Psoas muscle (tissue), 8 donors: ENCODE measurements around the gene MBTD1. TPM values are rescaled to one million over a fixed set of nuclear protein-coding genes. Genes with fewer than 3 reads are reported as not detected.

Experiments used
- ATAC-seq, 4 donors: fragments of 200-7000 bp; cut with Tn5 transposase; one replicate each; pipeline ENCODE4 v1.9.1; 2020; ENCODE audit warnings: moderate library complexity in 3 of 4, mild to moderate bottlenecking in 2 of 4
- DNase-seq, 2 donors: peaks; one replicate each; pipeline ENCODE4 v3.0.0-alpha.2; 2020
- H3K27ac ChIP-seq: fragments of 200-600 bp; one replicate; pipeline ENCODE4 v1.8.0; 2022
- H3K27me3 ChIP-seq, 3 donors: fragments of 200-600 bp in 1 of 3; one replicate each; pipeline versions ENCODE4 v1.6.1 to v1.8.0; 2013 to 2022; ENCODE audit warnings: low read length in 2 of 3, mild to moderate bottlenecking in 2 of 3, moderate library complexity in 1 of 3; ENCODE audit not compliant: insufficient read depth in 3 of 3
- H3K36me3 ChIP-seq, 2 donors: fragments of 200-600 bp in 1 of 2; one replicate each; pipeline versions ENCODE4 v1.6.1 to v1.8.0; 2013 to 2022; ENCODE audit warnings: low read depth in 1 of 2, mild to moderate bottlenecking in 1 of 2, moderate library complexity in 1 of 2; ENCODE audit not compliant: insufficient read depth in 1 of 2
- H3K4me1 ChIP-seq: fragments of 200-600 bp; one replicate; pipeline ENCODE4 v1.8.0; 2022
- H3K4me3 ChIP-seq: fragments of 200-600 bp; one replicate; pipeline ENCODE4 v1.8.0; 2022; ENCODE audit warnings: mild to moderate bottlenecking
- H3K9me3 ChIP-seq: fragments of 200-600 bp; one replicate; pipeline ENCODE4 v1.8.0; 2022
- WGBS, 3 donors: extraction: QIAGEN DNeasy Blood & Tissue Kit; methylation state at CpG; one replicate each; pipeline versions ENCODE4 v1.1.6 to v1.1.7; 2013; 5-methylcytosine and 5-hydroxymethylcytosine counted together
- intact Hi-C, 2 donors: fragments of 100-400 bp; cut with DNase I; formaldehyde crosslinking; loops; one replicate each; pipeline versions ENCODE4 v1.11.0 to v1.14.2; 2022
- polyA plus RNA-seq, 3 donors: library from polyadenylated mRNA; stranded (reverse); fragments of 200-250 nt; gene quantifications; one replicate each; pipeline ENCODE4 v1.2.3, GENCODE V29; 2013
- total RNA-seq, 4 donors: library from RNA; stranded (reverse); fragmentation: NEBNext Ultra II Directional in 2 of 4; extraction: Animal tissue kit (Norgen Biotek cat#: 25700) in 2 of 4; gene quantifications; one replicate each; pipeline versions ENCODE4 v1.2.1 to v1.2.4, GENCODE V29; 2021 to 2023
- TF ChIP-seq, protein P1 (sequence below): fragments of 200-600 bp; IDR thresholded peaks from one replicate; pipeline ENCODE4 v1.8.0; 2022; ENCODE audit warnings: antibody characterized with exemption
- donor health status: healthy with polysubstance abuse.
- donor health status: DM: no; HTN: no; CAD: no; lungs with moderate emphysema.
- donor health status: Bipolar disorder and iron deficiency.
- donor health status: healthy.
- donor health status: DM: yes; HTN: yes; CAD: no.
- donor health status: DM: no; HTN: no; CAD: no.
- donor health status: DM: no; HTN: no; CAD: no.
- donor health status: DM: yes; HTN: yes; CAD: no.

Gene MBTD1
- total and polyA plus RNA-seq, 7 donors: 2.7 to 7.2 (median 5.7) TPM

DNA sequence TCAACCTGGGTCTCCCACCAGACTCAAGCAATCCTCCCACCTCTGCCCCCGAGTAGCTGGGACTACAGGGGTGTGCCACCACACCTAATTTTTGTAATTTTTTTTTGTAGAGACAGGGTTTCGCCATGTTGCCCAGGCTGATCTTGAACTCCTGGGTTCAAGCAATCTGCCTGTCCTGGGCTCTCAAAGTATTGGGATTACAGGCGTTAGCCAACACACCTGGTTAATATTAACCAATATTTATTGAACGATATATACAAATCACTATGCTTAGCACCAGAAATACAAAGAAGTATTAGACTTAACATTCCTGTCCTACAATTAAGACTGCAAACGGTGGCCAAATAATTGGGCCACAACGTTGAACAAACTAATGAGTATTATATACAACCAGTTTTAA lies 4.2 kb downstream of the MBTD1 start:
- no peak for ATAC-seq
- intact Hi-C loops: no loop called here
- H3K36me3 ChIP-seq: peaks cover 0 to 65% of the 10 kb centered on the region in 2 donors

DNA sequence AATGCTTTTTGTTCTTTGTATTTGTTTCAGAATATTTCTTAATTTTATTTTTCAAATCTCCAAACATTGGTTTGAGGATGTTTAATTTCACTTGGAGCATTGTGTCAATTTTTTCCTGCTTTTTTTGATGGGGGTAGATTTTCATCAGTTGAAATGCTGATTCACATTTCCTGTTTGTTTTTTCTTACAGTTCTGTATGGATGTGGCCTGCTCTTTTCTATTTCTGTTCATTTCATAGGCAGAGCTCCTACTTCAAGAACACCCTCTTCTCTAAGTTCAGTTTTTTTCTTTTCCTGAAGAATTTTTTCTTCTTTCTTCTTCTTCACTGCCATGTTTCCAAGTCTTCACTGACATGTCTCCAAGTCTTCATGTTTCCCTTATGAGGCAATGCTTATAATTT lies 8.8 kb downstream of the MBTD1 start:
- no peak for ATAC-seq
- intact Hi-C loops: no loop called here

More for the DNA sequence above, 4.2 kb downstream of the MBTD1 start:
- H3K27me3 ChIP-seq: no peaks in the 10 kb centered on the region
- WGBS, 3 donors: 85 to 93% (median 88%) methylated on average over 6 of the region's 6 CpGs
- H3K4me1 ChIP-seq: peaks cover 28% of the 10 kb centered on the region
- no peak overlapping the region for H3K27ac ChIP-seq
- TF ChIP-seq, protein P1, sequence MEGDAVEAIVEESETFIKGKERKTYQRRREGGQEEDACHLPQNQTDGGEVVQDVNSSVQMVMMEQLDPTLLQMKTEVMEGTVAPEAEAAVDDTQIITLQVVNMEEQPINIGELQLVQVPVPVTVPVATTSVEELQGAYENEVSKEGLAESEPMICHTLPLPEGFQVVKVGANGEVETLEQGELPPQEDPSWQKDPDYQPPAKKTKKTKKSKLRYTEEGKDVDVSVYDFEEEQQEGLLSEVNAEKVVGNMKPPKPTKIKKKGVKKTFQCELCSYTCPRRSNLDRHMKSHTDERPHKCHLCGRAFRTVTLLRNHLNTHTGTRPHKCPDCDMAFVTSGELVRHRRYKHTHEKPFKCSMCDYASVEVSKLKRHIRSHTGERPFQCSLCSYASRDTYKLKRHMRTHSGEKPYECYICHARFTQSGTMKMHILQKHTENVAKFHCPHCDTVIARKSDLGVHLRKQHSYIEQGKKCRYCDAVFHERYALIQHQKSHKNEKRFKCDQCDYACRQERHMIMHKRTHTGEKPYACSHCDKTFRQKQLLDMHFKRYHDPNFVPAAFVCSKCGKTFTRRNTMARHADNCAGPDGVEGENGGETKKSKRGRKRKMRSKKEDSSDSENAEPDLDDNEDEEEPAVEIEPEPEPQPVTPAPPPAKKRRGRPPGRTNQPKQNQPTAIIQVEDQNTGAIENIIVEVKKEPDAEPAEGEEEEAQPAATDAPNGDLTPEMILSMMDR: no peak
- H3K9me3 ChIP-seq: no peaks in the 10 kb centered on the region
- DNase-seq: no peak
- no peak overlapping the region for H3K4me3 ChIP-seq

DNA sequence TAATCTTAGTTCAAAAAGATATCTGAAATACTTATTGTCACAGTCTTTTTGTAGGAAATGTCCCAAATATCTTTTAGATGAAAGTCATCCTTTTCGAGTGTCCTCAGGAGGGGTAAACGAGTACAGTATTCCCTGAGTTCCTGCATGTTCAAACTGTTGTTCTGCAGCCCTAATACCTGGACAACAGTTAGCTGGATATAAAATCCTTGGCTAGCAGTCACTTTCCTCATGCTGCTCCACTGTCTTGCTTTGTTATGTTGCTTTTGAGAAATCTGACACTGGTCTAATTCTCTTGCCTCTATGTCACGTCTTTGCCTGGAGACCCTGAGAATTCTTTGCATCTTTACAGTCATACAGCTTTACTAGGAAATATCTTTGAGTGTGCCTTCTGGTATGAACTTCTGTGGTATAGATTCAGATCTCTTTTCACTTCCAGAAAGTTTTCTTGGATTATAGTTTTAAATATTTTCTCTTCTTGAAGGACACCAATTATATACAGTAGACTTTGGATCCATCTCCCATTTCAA lies 9.5 kb downstream of the MBTD1 start:
- Histone ChIP-seq H3K4me3 (no peak overlapping the region), H3K9me3 (no peaks in the 10 kb centered on the region), H3K27me3 (no peaks in the 10 kb centered on the region), H3K36me3 (peaks cover 0 to 59% of the 10 kb centered on the region in 2 donors), H3K27ac (no peak overlapping the region), H3K4me1 (no peaks in the 10 kb centered on the region)
- TF ChIP-seq, protein P1: no peak
- DNase-seq (no peak), ATAC-seq (no peak)
- intact Hi-C loops: no loop called here
- 92 to 99% (median 97%) methylated on average over 3 of the region's 3 CpGs for WGBS, 3 donors

More for the DNA sequence above, 8.8 kb downstream of the MBTD1 start:
- H3K4me3 ChIP-seq: no peak overlapping the region
- H3K36me3 ChIP-seq: peaks cover 0 to 60% of the 10 kb centered on the region in 2 donors
- H3K27ac ChIP-seq: no peak overlapping the region
- TF ChIP-seq, protein P1: no peak
- no peak for DNase-seq
- H3K4me1 ChIP-seq: no peaks in the 10 kb centered on the region
- no peaks in the 10 kb centered on the region for H3K27me3 ChIP-seq
- H3K9me3 ChIP-seq: no peaks in the 10 kb centered on the region

DNA sequence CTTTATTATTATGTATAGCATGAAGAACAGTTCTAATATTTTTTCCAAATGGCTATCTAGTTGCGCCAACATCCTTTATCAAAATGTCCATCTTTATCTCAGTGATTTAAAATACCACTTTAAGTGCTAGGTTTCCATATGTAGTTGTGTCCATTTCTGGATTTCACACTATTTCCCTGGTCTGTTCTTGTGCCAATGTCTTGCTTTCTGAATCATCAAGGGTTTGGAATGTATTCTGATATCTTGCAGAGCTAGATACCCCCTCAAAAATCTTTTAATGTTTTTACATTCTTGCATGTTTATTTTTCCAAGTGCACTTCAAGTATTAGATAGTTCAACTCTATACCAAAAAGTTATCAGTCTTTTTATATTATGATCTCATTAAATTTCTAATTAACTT lies 14.3 kb downstream of the MBTD1 start:
- no peak for DNase-seq
- intact Hi-C loops: no loop called here

More for the DNA sequence above, 14.3 kb downstream of the MBTD1 start:
- TF ChIP-seq, protein P1: no peak
- WGBS, 3 donors: 97 to 100% (median 98%) methylated on average over 1 of the region's 1 CpG
- no peaks in the 10 kb centered on the region for H3K27me3 ChIP-seq
- ATAC-seq: no peak
- H3K4me1 ChIP-seq: no peaks in the 10 kb centered on the region
- H3K4me3 ChIP-seq: no peak overlapping the region
- no peak overlapping the region for H3K27ac ChIP-seq
- no peaks in the 10 kb centered on the region for H3K9me3 ChIP-seq
- peaks cover 0 to 15% of the 10 kb centered on the region in 2 donors for H3K36me3 ChIP-seq
